Iris pigment epithelial cell (primary cell): ENCODE measurements around the gene HBZ.
"Not testable (repeated sequence)": the region's sequence is repeated elsewhere in the genome, so short reads cannot be mapped to it uniquely, and the experiment has no call there.

ENCODE experiments used
- DNase-seq: peaks from one replicate; pipeline ENCODE4 v3.0.0-alpha.2; 2011; ENCODE audit warnings: low read depth

Gene HBZ

GRCh38 chr16:152141-153128 lies at the start of gene HBZ:
TSS of gene HBZ (plus strand) at chr16:152644. CDS start at chr16:152910, 266 bp downstream.
- DNase-seq, result no peak

- no peak for DNase-seq
Measured at GRCh38 chr16:104355-104754, 48.1 kb upstream of the HBZ start.

- DNase-seq, result no peak
Measured at GRCh38 chr16:104928-105327, 47.5 kb upstream of the HBZ start.

- no peak for DNase-seq
Measured at GRCh38 chr16:105521-105920, 46.9 kb upstream of the HBZ start.

- DNase-seq, result peak; percentile 86
Measured at GRCh38 chr16:106623-107324, 45.7 kb upstream of the HBZ start.

- DNase-seq, result no peak
Measured at GRCh38 chr16:112153-112840, 40.1 kb upstream of the HBZ start.

- DNase-seq, result no peak
Measured at GRCh38 chr16:114327-114726, 38.1 kb upstream of the HBZ start.

- no peak for DNase-seq
Measured at GRCh38 chr16:116015-116414, 36.4 kb upstream of the HBZ start.

- DNase-seq, result peak; percentile 29
Measured at GRCh38 chr16:117379-118365, 34.8 kb upstream of the HBZ start.

- no peak for DNase-seq
Measured at GRCh38 chr16:118857-119256, 33.6 kb upstream of the HBZ start.

- no peak for DNase-seq
Measured at GRCh38 chr16:119295-119694, 33.1 kb upstream of the HBZ start.

GRCh38 chr16:119835-120491 lies 32.5 kb upstream of the HBZ start:
- no peak for DNase-seq

- no peak for DNase-seq
Measured at GRCh38 chr16:120756-121155, 31.7 kb upstream of the HBZ start.

- no peak for DNase-seq
Measured at GRCh38 chr16:122361-122760, 30.1 kb upstream of the HBZ start.

GRCh38 chr16:123558-124350 lies 28.7 kb upstream of the HBZ start:
- DNase-seq, result not testable (repeated sequence)

GRCh38 chr16:125011-125410 lies 27.4 kb upstream of the HBZ start:
- DNase-seq, result no peak

- no peak for DNase-seq
Measured at GRCh38 chr16:129075-129474, 23.4 kb upstream of the HBZ start.

- DNase-seq, result no peak
Measured at GRCh38 chr16:130533-131173, 21.8 kb upstream of the HBZ start.

- no peak for DNase-seq
Measured at GRCh38 chr16:132120-132519, 20.3 kb upstream of the HBZ start.
